ENCODE results near the gene KRTAP10-6.

- TF ChIP-seq GATA2 (IDR thresholded peaks at IDR 0.05; ENCODE audit: low read depth, low read length) (no peak), GATA3 (IDR thresholded peaks at IDR 0.05; ENCODE audit: low read depth, low read length) (no peak)
Observed at GRCh38 chr21:44596068-44596725, 3.9 kb upstream of the KRTAP10-6 start.

Data from SH-SY5Y (cell line).